Measurements from ENCODE around the gene COL4A2.

The COL4A2 gene

DNA sequence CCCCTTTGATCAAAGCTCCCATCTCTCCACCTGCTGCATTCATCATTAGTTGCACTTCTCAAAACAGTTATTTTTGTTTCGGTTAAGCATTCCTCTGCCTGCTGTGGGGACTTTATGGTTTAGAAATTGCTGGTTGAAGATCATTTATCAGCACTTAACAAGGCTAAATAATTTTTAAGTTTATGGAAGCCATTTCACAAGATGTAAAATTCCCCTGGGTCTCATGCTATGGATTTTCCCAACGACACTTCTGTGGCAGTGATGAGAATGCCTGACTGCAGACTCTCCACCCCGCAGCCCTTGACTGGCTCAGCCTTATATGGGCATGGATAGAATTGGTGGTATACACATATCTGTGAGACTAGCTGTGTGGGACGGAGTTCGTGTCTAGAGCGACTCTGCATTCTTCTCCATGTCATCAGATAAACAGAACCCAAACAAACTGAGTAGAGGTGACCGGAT lies 52.8 kb downstream of the COL4A2 start:
- no peak for DNase-seq (ENCODE audit: low spot score)

DNA sequence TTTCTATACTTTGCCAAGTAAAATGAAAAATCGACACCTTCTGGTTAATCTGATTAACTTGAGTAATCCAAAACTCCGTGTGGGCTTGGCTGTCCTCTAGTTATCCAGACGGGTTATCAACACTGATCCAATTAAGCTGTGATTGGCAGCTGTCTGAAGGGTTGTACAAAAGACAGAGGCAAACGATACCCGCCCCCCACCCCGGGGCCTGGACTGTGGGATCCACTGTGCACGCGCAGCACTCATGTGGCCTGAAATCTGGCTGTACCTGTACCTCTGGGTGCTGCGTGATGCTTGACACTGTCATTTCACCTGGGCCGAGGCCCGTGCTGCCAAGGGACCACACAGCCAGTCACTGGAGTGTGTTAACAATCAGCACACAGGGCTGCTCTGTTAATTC lies 53.5 kb downstream of the COL4A2 start:
- no peak for DNase-seq (ENCODE audit: low spot score)

DNA sequence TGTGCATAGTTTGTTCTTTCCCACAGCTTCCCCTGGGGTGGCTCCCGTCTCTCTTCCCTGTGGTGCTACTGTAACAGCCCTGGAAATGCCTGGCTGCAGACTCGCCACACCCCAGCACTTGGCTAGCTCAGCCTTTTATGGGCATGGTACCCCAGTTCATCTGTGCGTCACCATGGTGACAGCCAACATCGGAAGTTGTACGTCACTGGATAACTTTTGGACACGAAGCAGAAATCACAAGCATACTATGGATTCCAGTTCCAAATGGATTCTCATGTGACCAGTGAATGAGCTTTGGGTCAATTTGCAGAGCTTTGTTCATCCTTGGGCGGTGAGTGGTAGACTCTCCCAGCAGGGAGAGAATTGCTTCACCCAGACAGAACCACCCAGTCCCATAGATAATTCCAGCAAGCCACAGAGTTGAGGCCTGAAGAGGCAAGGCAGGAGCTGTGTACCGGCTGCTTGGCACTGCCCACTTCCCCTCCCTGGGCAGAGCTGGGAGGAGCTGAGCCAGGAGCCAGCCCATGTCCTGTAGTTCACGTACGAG lies 54.4 kb downstream of the COL4A2 start:
- DNase-seq (ENCODE audit: low spot score) = no peak

DNA sequence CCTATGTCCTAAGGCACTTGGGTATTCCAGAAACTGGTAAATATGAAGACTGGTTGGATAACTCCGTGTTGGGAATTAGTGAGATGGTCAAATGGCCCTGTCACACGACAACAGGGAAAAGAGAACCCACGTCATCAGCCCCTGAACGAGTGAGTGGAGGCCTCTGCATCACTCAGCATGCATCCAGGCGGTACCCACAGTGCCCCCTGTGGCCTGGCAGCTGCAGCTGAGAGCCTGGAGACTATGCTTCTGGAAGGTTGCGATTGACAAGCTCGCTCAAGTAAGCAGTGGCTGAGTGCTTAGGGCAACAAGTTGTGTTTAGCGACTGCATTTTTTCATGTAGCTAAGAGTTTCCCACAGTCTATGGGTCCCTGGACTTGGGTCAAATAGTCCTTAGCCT lies 55.9 kb downstream of the COL4A2 start:
- no peak for DNase-seq (ENCODE audit: low spot score)

DNA sequence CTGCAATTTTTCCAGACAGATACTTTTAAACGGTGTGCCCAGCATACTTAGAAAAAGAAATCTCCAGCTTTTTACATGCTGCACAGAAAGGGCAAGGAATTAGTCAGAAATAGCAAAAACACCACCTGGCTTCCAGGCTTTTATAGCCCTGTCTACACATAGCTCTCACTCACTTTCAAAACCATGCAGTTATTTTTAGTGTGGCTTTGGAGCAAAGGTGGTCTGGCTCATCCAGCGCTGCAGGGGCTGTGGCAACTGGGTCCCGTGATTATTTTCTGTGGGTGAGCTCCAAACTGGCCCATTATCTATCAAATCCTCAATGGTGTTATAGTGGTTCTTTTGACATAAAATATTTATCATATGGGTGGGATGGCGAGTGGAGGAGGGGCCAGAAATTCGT lies 57.0 kb downstream of the COL4A2 start:
- DNase-seq (ENCODE audit: low spot score) = no peak

DNA sequence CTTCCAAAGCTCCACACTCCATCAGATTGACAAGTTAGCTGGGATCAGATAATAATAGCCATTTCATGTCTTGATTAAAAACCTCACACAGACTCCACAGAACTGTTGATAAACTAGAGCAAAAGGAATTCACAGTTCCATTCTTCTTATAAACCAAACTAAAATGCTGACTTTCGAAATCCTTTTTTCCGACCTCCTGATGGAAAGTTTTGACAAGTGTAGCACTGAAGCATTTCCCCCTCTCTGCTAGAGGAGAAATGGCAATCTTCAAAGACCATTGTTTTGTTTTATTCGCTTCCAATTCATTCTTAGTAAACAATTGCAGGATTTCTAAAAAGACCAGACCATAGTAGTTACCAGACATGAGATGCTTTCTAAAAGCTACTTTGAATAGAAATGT lies 58.8 kb downstream of the COL4A2 start:
- no peak for DNase-seq (ENCODE audit: low spot score)

DNA sequence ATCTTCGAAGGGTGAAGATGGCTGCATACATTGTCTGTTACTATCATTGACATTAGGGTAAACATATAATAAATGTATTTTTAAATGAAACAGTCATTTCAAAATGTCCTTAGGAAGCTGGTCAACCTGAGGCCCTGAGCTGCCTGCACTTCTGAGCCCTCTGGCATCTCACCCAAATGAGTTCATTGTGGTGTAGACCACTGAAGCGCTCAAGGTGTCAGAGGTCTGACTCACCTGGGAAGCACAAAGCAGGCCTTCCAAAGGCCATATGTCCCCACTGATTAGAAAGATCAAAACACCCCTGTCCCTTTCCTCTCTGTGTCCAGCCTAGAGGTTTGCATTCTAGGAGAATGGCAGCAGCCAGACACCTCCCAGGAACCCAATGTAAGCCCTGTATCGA lies 59.6 kb downstream of the COL4A2 start:
- no peak for DNase-seq (ENCODE audit: low spot score)

DNA sequence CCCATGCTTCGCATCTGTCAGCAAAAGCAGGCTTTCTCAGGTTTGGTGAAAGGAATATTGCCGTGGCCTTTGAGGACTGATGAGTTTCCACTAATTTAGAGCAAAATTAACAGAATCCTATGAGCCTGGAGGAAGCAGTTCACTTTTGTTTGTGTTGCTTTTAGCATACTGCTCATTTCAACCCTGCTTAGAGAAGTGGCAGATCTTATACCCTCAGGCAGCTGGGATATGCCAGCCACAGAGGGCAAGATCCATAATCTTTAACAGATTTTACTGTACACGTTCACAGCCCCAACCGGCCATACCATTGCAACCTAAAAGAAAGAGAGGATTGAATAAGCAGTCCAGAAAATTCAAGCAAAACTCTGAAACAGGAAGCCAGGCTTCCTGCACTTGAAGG lies 60.5 kb downstream of the COL4A2 start:
- no peak for DNase-seq (ENCODE audit: low spot score)

DNA sequence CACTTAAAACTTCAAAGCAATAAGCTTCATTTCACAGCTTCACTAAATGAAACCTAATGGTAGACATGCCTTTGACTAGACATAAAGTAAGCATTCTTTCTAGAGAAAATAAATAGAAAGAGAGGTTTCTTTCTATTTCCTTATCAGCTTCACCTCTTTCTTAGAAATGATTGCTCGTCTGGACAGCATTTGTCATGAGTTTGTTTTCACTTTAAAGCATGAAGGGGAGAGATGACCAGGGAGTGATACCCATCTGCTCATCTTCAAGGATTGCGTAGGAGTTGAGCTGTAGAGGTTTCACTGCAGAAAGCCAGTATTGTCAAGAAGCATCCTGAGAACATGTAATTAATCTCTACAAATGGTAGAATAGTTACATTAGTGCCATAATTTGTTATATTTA lies 61.3 kb downstream of the COL4A2 start:
- DNase-seq (ENCODE audit: low spot score) = no peak

DNA sequence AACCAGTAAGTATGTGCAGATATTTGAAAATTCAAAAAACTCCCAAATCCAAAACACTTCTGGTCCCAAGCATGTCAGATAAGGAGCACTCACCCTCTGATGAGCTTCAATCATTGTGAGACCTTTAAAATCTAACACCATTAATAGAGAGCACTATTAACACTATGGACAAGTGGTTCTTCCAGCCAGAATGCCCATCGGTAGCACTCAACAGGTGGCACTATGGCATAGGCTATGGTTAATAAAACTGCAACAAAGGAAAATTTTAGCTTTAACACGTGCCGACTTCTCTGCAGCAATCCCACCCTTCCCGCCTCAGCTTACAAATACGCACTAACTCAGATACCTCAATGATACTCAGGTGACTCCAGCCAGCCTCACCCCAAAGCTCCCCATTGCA lies 62.3 kb downstream of the COL4A2 start:
- DNase-seq (ENCODE audit: low spot score) = no peak

DNA sequence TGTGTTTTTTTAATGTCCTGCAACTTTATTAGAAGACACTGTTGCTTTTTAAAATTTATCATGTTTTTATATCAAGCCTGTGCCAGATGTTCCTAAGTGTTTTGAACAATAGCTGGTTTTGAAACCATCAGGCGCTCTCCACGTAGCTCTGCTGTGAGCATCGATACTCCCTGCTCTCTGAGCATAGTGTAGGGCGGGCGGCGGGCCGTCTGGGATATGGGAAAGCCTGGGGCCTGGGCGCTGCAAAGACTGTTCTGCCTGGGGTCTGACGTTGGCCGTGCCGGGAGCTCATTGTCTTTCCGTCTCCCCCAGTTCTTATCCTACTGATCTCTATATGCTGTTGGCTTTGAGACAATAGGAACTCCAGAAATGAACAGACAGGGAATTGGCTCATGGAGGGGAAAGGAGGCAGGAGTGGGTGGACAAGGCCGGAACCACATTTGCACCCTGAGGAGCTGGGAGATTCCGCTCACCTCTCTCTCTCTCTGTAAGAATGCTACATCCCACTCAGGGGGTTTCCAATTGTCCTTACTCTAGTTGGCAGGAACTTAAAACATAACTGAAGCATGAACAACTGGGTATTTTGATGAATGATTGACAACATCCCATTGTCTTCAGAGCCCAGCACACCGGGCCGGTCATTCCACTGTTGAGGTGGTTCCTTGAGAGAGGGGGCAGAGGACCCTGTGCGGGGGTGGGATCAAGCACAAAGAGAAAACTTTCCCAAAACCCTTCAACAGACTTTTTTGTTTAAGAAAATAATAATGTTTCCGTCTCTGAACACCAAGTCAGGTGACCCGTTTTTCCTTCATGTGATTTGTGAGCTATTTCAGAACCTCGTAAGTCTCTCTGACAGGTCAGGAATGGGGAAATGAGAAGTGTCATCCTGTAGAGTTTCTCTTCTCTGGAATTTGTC lies 64.7 kb downstream of the COL4A2 start:
- DNase-seq (ENCODE audit: low spot score) = no peak

DNA sequence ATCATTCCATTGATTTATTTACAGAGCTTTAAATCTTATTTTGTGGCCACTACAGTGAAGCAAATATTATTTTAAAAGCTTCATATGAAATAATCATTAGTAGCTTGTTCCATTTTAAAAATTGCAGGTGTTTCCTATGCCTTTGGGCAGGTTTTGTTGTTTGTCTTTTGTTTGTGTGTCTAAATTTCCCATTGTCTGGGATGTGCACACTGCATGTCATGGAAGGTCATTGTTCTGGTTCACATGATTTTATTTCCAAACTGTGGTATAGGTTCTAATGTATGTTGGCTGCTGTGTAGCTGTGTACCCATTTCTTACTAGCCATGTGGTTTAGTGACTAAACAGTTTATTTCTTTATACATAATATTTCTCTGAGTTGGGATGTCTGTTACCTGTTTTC lies 65.6 kb downstream of the COL4A2 start:
- DNase-seq (ENCODE audit: low spot score) = no peak

DNA sequence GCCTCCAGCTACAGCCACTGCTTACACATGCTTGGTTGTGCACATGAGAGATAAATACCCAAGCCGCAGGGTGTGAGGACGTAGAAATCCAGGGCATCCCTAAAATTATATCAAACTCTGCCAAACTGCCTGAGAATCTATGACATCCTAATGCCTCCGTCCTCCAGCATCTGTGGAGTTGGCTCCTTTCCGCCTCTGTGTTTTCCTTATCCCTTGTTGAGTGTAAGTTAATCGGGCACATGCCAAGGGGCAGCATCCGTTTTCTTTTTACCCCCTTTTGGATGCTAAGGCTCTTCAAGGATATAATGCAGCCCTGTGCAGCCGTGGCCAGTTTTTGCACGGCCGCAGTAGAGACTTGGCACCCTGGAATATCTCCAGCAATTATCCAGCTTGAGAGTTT lies 66.5 kb downstream of the COL4A2 start:
- DNase-seq (ENCODE audit: low spot score) = no peak

DNA sequence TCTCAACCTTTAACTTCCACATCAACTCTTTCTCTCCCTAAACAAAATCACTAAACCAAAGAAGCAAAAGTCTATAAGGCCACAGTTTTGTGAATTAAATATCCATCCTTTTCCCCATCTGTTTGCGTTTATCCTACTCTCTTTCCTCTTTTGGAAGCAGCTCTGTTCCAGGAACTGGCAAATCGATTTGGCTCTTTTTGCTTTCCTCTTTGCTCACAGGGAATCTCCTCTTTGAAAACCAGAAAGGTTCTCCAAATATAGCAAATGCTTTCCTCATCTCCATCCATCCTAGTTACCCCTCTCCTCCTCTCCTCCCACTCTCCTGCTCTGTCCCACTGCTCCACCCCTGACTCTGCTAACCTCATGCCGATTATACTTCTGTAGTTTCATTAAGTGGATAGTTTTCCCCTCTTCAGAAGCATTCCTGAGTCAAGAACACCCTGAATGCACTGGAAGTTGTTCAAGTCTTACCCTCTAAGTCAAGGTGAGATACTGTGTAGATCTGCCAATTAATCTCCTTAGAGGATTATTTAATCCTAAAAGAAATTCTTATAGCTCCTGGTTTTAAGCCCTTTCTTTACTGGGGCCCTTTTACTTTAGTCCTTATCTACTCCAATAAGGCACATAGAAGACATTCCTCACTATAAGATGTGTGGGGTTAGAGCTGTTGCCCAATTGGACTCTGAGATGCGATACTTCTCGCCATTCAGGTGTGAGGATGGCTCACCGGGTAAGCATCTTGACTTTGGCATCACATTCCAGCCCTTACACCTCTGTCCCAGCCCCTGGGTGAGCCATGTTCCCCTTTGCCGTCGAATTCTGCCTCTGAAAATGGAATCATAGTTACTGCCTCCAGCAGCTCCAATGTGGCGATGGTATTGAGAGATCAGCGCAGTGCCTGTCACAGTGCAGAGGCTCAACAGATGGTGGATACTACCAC lies 67.6 kb downstream of the COL4A2 start:
- no peak for DNase-seq (ENCODE audit: low spot score)

DNA sequence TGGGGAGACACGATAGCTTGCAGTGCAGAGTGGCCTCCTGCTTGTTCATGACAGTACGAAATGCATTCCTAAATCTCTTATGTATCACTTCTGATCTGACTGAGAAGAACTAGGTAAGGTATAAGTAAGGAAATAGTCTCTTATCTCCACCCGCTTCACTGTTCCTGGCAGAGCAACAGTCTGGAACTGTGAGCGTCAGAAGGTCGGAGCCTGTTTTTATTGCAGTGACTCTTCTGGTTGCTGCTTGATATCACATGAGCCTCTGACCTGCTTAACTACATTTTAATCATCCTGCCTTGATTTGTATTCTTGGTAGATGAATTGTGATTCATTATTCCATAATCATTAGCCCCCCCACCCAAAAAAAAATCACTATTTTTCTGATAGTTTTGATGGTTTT lies 69.0 kb downstream of the COL4A2 start:
- DNase-seq (ENCODE audit: low spot score) = no peak

DNA sequence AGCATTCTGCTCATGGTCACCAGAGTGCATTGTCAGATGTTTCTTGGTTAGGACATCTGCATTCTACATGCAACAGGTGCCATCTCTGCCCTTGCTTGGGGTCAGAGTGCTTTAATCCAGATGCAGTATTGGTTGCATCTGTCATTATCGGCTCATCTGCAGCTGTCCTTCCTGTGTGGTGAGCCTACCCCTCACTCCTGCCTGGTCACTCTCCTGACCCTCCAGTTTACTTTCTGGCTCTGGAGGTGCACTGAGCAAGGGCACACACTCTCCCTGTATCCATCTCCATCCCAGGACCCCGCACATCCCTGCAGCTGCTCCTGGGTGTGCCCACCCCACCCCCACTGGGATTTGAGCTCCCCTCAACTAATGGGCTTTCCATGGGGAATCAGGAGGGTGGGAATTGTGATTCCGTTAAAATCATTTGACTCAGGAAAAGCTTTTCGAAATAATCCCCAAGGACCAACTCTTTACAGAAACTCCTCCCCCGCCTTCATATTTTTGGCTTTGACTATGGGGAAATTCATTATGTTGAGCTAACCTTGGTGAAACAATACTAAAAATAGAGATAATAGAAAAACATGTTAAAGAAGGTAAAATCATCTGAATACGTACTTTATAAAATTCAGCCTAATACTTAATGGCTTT lies 70.2 kb downstream of the COL4A2 start:
- no peak for DNase-seq (ENCODE audit: low spot score)

DNA sequence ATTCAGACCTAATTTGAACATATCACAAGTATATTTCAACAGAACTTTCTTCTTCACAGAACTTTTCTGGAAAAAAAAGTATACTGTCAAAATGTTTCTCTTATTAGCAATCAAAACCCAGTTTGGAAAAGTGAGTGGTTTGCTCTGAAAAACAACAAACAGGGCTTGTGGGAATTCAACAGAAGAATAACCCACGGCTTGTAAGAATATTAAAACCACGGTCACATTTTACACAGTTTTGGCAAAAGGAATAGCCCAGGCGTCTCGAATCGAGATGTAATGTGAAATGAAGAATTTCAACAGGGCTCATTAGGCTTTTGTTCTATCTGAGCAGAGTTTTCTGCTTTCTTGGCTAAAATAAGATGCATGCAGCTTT lies 70.7 kb downstream of the COL4A2 start:
- DNase-seq (ENCODE audit: low spot score) = no peak

DNA sequence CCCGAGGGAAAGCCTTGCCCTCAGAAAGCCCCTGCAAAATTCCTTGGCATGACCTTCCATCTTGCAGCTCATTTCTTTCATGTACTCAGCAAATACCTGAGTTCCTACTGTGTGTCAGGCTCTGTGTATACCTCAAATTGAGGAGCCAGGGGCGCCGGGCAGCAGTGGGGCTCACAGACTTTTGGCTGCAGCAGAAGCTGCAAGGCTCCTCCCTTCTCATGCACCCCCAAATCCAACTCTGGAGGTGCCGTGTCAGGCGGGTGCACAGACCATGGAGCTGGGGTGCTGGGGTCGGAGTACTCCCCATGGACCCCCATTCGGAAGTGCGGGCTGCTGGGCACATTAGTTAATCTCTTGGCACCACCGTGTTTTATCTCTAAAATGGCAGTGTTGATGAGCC lies 72.3 kb downstream of the COL4A2 start:
- DNase-seq (ENCODE audit: low spot score) = no peak

DNA sequence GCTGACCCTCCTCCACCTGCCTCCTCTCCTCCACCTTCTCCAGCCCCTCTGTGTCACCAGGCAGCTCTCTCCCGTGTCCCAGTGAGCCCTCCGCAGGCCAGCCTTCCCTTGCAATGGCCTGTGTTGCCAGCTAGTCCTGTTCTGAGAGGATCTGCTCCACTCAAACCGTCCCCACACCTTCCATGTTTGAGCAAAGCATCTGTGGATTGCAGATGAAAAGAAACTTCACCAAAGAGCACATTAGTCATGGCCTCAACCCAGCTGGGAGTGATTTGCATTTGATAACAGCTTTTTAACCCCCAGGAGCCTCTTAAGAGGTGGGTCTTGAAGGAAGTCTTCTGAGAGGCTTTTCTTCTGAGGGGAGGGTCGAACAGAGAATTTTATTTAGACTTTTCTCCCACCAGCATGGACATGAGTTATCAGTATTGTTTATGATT lies 72.8 kb downstream of the COL4A2 start:
- no peak for DNase-seq (ENCODE audit: low spot score)

DNA sequence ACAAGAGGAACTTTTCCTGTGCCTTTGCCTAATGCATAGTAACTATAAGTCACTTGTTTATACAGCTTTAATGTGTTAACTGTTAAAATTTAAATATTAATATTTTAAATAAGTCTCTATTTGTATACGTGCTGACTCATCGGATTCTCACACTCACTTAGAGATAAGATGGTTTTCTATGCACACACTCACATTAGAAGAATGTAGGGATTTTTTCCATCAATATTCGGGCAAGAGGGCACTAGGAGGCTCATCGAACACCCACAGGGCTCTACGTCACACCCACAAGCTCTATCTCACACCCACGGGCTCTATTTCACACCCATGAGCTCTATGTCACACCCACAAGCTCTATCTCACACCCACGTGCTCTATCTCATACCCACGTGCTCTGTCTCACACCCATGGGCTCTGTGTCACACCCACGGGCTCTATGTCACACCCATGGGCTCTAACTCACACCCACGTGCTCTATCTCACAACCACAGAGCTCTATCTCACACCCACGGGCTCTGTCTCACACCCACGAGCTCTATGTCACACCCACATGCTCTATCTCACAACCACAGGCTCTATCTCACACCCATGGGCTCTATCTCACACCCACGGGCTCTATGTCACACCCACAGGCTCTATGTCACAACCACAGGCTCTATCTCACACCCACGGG lies 73.4 kb downstream of the COL4A2 start:
- no peak for DNase-seq (ENCODE audit: low spot score)

DNA sequence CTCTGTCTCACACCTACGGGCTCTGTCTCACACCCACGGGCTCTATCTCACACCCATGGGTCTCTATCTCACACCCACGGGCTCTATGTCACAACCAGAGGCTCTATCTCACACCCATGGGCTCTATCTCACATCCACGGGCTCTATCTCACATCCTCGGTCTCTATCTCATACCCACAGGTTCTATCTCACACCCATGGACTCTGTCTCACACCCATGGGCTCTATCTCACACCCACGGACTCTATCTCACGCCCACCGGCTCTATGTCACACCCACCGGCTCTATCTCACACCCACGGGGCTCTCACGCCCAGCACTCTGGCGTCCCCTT lies 73.9 kb downstream of the COL4A2 start:
- DNase-seq (ENCODE audit: low spot score) = no peak

DNA sequence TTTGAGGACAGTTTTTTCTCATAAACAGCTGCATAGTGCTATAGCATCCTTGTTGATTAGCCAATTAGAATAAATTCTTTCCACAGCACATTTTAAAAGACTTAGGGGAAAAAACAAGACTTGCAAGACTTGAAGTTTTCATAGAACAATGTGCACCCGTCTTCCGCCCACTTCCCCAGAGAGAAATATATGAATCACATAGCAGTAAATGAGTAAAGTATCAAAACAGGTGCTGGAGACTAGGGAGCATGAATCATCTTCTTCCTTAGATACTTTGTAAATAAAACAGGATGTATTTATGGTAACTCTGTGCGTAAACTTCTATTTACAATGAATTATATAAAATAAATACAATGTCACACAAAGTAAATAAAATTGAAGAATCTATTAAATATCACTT lies 75.1 kb downstream of the COL4A2 start:
- DNase-seq (ENCODE audit: low spot score) = no peak

Data from HuH-7 (cell line).